Calu3 (cell line): ENCODE results near the gene FES. TPM values are rescaled to one million over a fixed set of nuclear protein-coding genes. Genes with fewer than 3 reads are reported as not detected.

Experiments
- BruUV-seq: library from RNA; stranded (reverse); fragments of 400-500 nt; replicated peaks from 2 replicates; lab custom pipeline; 2021; lab: Mats Ljungman, UMichigan
- CTCF ChIA-PET: fragments of 300-600 bp; sonication (Branson Sonifier 250); formaldehyde crosslinking; loops from one replicate; lab custom pipeline; 2022; ENCODE audit warnings: antibody characterized with exemption; lab: Charles Lee
- DNase-seq: peaks from one replicate; pipeline ENCODE4 v3.0.0; 2022
- H3K27ac Mint-ChIP-seq: one replicate; pipeline ENCODE4 v1.8.0; 2022; ENCODE audit warnings: mixed read lengths; ENCODE audit not compliant: unreplicated experiment
- H3K27me3 Mint-ChIP-seq: one replicate; pipeline ENCODE4 v1.8.0; 2022; ENCODE audit warnings: mixed read lengths; ENCODE audit not compliant: unreplicated experiment
- H3K36me3 Mint-ChIP-seq: one replicate; pipeline ENCODE4 v1.8.0; 2022; ENCODE audit warnings: mild to moderate bottlenecking, moderate library complexity, mixed read lengths; ENCODE audit not compliant: insufficient read depth, unreplicated experiment
- H3K4me1 Mint-ChIP-seq: one replicate; pipeline ENCODE4 v1.8.0; 2022; ENCODE audit warnings: mild to moderate bottlenecking, low read depth, mixed read lengths; ENCODE audit not compliant: unreplicated experiment
- H3K4me3 Mint-ChIP-seq: one replicate; pipeline ENCODE4 v1.8.0; 2022; ENCODE audit warnings: mild to moderate bottlenecking, low read depth, moderate library complexity, mixed read lengths; ENCODE audit not compliant: unreplicated experiment
- H3K9me3 Mint-ChIP-seq: one replicate; pipeline ENCODE4 v1.8.0; 2022; ENCODE audit warnings: low read depth, mixed read lengths; ENCODE audit not compliant: unreplicated experiment
- CTCF ChIP-seq: fragments of 200-600 bp; IDR thresholded peaks from one replicate; pipeline ENCODE4 v1.8.0; 2022; ENCODE audit warnings: antibody characterized with exemption; ENCODE audit not compliant: unreplicated experiment
- intact Hi-C: fragments of 100-400 bp; cut with micrococcal nuclease; formaldehyde crosslinking; loops from one replicate; pipeline ENCODE4 v1.10.0; 2022; ENCODE audit not compliant: unreplicated experiment
- total RNA-seq: library from RNA; stranded (reverse); gene quantifications from 2 replicates; pipeline ENCODE4 v1.2.3, GENCODE V29; 2022

FES gene
- total RNA-seq, 1 experiment from 2014 or later, result 1.7 TPM

GRCh38 chr15:90932660-90932991 lies 48.3 kb downstream of the FES start:
- peak overlapping the region; percentile 92 for H3K4me3 Mint-ChIP-seq
- no peak overlapping the region for H3K27ac Mint-ChIP-seq
- TF ChIP-seq CTCF, result peak; percentile 1
- no peaks in the 10 kb centered on the region for H3K27me3 Mint-ChIP-seq
- no TSS peak for BruUV-seq
- H3K9me3 Mint-ChIP-seq, result no peaks in the 10 kb centered on the region
- DNase-seq, result no peak
- CTCF ChIA-PET, result interaction anchor here (0.5 to 3.0 kb wide), 14 partner anchors 17 to 639 kb away, joined by 3 to 18 read pairs (median 7); partner anchors contain the start of genes BLM, MAN2A2 and PRC1
- peaks cover 64% of the 10 kb centered on the region for H3K36me3 Mint-ChIP-seq
- peaks cover 56% of the 10 kb centered on the region for H3K4me1 Mint-ChIP-seq
- intact Hi-C loops, result loop anchor here (5.0 kb wide), 1 partner anchor 100 kb away; no protein-coding TSS in a partner anchor

GRCh38 chr15:90933301-90933700 lies 49.0 kb downstream of the FES start:
- peaks cover 56% of the 10 kb centered on the region for H3K4me1 Mint-ChIP-seq

GRCh38 chr15:90934256-90934948 lies 50.1 kb downstream of the FES start:
- H3K9me3 Mint-ChIP-seq, result no peaks in the 10 kb centered on the region
- BruUV-seq, result no TSS peak
- H3K4me1 Mint-ChIP-seq, result peaks cover 56% of the 10 kb centered on the region
- H3K36me3 Mint-ChIP-seq, result peaks cover 76% of the 10 kb centered on the region
- H3K27ac Mint-ChIP-seq, result peak overlapping the region; percentile 36
- CTCF ChIA-PET, result interaction anchor here (0.9 to 2.1 kb wide), 10 partner anchors 9 to 286 kb away, joined by 3 to 12 read pairs (median 5); partner anchors contain the start of genes MAN2A2 and RCCD1
- intact Hi-C loops, result loop anchor here (5.0 kb wide), 1 partner anchor 98 kb away; no protein-coding TSS in a partner anchor
- peak; percentile 82 for TF ChIP-seq CTCF
- no peaks in the 10 kb centered on the region for H3K27me3 Mint-ChIP-seq
- DNase-seq, result peak; percentile 95
- H3K4me3 Mint-ChIP-seq, result peak overlapping the region; percentile 94

More at GRCh38 chr15:90933301-90933700, 49.0 kb downstream of the FES start:
- no peaks in the 10 kb centered on the region for H3K27me3 Mint-ChIP-seq
- no peak for DNase-seq
- CTCF ChIA-PET, result interaction anchor here (2.1 to 3.0 kb wide), 6 partner anchors 61 to 338 kb away, joined by 5 to 18 read pairs (median 12); partner anchors contain the start of gene PRC1
- peaks cover 70% of the 10 kb centered on the region for H3K36me3 Mint-ChIP-seq
- no TSS peak for BruUV-seq
- no peaks in the 10 kb centered on the region for H3K9me3 Mint-ChIP-seq
- TF ChIP-seq CTCF, result no peak
- no peak overlapping the region for H3K27ac Mint-ChIP-seq
- intact Hi-C loops, result loop anchor here (5.0 kb wide), 1 partner anchor 99 kb away; no protein-coding TSS in a partner anchor
- no peak overlapping the region for H3K4me3 Mint-ChIP-seq

GRCh38 chr15:90934949-90935751 lies 50.8 kb downstream of the FES start, which contains the start of gene UNC45A:
Gene UNC45A (plus strand): TSS chr15:90935285. CDS start chr15:90935325, 40 bp downstream.
- H3K27me3 Mint-ChIP-seq, result no peaks in the 10 kb centered on the region
- CTCF ChIA-PET, result interaction anchor here (0.6 to 2.1 kb wide), 15 partner anchors 10 to 1153 kb away, joined by 3 to 12 read pairs (median 5); partner anchors contain the start of genes MAN2A2 and RCCD1
- no peaks in the 10 kb centered on the region for H3K9me3 Mint-ChIP-seq
- peak within 1 kb of the TSS; percentile 94 for H3K4me3 Mint-ChIP-seq
- H3K27ac Mint-ChIP-seq, result peak within 1 kb of the TSS; percentile 36
- H3K36me3 Mint-ChIP-seq, result peaks cover 68% of the 10 kb centered on the region
- H3K4me1 Mint-ChIP-seq, result peaks cover 56% of the 10 kb centered on the region
- peak; percentile 99 for DNase-seq
- intact Hi-C loops, result loop anchor here (5.0 kb wide), 1 partner anchor 97 kb away; no protein-coding TSS in a partner anchor
- BruUV-seq, result no TSS peak
- TF ChIP-seq CTCF, result no peak
